Measurements from ENCODE around the gene COMMD10.
A peak's percentile ranks its signal among the peaks of the same experiment; 100 is the strongest.
"Not testable (repeated sequence)": the region's sequence is repeated elsewhere in the genome, so short reads cannot be mapped to it uniquely, and the experiment has no call there.

The COMMD10 gene

DNA sequence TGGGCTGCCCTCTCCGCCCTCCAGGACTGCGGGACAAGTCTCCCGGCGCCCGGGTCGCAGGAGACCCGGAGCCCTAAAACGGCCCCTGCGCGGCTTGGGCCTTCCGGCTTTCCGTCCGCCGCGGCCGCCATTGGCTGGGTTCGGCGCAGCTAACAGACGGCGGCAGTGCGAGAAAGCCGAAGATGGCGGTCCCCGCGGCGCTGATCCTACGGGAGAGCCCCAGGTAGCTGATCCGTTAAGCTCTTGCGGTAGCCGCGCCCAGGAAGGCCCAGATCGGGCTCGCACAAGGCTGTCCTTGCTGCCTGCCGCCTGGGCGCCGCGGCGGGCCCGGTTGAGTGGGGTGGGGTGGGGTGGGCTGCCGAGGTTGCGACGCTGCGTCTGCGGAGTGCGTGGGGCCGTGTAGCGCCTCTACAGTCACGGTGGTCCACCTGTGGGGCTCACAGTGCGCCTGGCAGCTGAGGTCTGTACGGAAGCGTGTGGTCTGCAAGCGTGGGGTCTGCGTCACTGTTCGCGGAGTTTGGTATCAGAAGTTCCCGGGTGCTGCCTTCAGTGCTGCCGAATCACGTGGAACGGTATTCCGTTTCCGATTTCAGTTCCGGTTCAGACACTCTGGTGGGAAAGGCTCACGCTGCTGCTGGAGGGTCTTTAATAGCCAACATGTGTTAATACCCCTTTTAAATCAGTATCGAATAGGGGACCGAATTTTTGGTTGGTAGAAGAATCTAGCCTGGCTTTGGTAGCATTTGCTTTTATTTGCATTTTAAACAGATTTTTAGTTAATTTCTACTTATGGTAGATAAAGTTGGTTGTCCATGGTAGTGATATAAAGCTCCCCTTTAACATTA is at the start of gene COMMD10:
Gene COMMD10, plus strand, starts transcription at position 155 of the 845 bp plus-strand sequence.
- peak; percentile 66 to 80 for DNase-seq

DNA sequence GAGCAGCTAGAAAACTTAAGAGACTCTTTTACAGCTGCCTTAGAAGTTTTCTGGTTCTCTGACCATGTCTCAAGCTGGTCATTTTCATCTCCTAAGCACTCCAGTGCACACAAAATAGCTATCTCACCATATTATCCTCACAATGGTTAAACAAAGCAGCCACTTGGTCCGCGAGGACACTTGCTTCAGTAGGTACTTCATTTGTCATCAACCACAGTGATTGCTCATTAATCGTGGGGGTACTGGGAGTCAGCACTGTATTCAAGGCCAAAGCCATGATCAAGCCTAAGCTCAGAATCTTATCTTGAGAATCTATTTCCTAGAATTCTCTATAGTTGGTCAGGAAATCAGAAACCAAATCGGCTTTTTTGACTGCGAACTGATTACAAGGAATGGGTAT is 49.7 kb upstream of the COMMD10 start:
- no peak for DNase-seq

DNA sequence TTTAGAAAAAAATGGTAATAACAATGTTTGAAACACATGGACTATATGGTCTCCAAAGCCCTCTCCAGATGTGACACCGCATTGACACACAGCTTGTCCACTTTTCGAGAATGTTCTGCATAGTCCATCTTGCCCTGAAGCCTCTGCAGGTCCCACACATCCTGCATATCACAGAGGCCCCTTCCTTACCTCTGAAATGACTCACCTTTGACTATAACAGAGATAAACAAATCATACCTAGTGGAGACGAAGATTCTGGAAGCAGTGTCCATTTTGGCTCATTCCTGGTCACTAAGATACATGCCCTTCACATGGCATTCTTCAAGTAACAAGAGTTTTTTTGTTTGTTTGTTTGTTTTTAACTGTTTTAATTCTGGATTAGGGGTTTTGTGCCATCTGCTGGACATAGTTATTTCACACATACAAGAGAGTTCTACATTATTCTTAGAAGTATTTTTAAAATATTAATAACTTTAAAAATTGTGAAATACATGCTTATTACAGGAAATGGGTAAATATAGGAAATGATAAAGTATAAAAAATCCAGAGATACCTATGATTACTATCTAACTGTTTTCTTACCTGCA is 47.5 kb upstream of the COMMD10 start:
- DNase-seq = no peak

DNA sequence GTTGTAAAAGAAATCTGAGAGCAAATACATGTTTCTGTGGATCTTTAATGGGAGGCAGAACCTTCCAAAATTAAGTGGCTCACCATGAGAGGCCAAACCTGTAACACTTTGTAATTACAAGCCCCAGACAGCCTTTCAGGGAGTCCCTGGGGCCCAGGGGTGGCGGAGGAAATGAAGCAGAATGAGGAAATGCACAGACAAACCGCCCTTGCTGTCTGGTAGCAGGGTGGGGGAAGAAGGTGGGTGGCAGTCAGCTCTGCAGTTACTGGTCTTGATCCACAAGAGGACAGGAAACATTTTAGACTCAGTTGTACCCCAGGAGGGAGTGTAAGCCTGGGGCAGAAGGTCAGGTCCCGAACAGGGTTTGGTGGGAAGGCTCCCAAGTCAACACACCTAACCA is 46.0 kb upstream of the COMMD10 start:
- DNase-seq = no peak

DNA sequence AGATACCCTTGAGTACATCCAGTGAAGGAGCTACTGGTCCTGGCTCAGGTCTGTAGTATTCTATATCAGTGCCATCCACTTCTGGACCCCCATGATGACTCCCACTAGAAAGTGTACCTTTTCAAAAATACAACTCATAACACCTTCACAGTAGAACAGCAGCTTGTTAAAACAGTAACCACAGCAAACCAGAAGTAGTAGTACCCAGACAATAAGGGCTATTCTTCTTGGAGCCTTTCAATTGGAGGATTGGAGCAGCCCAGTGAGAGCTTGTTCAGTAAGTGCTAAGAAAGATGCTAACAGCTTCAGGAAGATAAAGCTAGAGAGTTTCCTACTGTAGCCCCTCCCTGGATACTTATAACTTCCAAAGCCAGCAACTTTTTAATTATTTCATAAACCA is 42.5 kb upstream of the COMMD10 start:
- no peak for DNase-seq

DNA sequence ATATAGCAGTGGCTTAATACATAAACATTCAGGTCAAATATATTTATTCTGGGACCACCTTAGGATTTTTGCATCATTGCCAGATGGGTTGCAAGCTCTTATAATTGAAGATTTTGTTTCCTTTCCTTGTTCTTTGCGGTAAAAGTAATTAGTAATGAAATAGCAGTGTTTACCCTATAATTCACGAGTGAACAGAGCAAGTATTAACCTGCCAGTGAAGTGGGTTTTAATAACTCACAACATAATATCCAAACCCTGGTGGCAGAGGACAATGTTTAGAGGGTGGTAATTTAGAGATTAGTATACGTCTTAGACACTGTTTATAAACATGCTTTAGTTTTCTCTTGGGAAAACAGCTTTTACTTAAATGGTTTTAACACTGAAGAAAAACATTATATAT is 40.8 kb upstream of the COMMD10 start:
- no peak for DNase-seq

DNA sequence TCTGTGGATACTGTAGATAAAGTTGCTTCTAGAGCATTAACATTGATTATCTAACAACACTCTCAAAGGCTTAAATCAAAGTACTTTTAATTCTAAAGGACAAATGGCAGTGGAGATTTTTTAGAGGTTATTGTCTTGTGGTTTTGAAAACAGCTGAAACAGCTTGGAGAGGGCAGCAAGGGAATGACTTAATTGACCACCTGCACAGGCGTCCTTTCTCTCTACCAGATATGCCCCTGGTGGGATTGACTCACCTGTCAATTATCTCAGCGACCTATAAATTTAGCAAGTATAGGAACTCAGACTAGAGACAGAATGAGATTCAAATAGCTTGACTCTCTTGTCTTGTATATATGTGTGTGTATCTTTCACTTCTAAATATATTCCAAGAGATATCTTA is 39.0 kb upstream of the COMMD10 start:
- no peak for DNase-seq

DNA sequence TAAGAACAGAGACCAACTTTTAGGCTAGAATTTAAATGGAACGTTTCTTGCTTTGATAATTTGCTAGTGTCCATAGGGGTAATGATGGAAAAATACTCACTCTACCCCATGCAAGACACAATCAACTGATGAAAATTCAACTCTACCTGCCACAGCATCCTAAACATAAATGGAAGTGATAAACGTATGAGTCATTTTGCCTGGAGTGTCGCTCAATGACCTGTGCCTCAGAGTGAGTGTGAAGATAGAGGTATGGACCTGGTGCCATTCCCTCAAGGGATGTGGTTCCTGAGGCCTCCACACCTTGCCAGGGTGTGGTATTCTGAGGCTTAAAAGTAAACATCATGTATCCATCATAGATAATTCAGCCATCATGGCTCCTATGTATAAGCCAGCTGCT is 38.6 kb upstream of the COMMD10 start:
- no peak for DNase-seq

DNA sequence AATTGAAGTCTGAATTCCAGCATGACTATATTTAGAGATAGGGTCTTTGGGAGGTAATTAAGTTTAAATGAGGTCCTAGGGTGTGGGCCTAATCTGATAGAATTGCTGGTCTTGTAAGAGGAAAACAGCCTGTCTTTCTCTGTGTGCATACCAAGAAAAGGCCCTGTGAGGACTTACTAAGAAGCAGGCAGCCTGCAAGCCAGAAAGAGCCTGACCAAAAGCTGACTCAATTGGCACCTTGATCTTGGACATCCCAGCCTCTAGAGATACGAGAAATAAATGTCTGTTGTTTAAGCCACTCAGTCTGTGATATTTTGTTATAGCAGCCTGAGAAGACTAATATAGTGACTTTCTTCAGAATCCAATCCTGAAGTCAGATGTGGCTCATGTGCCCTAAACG is 38.0 kb upstream of the COMMD10 start:
- no peak for DNase-seq

DNA sequence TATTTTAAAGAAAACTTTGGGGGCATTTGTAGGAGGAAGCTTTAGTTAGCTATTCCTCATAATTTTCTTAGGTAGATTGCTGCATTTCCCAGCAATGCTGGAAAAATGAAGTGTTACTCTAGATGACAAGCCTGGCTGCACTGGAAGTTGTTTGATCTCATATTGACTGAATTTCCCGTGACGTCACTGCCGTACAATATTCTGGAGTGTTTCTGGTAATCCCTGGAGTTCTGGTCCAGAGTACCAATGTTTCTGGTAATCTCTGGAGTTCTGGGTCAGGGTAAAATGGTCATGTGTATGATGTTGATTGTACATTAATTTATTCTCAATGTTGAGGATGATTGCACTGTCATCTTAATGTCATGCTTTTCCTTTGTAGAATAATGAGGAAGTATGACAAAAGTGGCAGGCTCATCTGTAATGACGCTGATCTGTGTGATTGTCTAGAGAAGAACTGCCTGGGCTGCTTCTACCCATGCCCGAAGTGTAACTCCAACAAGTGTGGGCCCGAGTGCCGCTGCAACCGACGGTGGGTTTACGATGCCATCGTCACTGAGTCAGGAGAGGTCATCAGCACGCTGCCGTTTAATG is 26.4 kb upstream of the COMMD10 start:
- no peak for DNase-seq

DNA sequence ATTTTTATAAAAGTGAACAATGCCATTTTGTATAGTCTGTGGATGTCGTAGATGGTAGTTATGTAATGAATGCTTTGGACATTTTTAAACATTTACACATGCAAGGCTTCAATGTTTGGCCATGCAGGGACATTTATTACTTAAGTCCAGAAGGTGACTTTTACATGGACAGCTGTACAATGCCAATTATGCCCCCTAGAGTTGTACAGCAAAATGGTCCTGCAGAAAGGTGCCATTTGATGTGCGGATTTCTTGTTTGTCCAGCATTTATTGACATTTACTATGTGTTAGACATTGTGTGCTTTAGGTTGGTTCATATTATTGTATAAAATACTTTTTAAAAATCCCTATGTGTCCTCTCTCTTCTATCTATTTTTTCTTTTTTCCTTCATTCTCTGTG is 22.5 kb upstream of the COMMD10 start:
- no peak for DNase-seq

DNA sequence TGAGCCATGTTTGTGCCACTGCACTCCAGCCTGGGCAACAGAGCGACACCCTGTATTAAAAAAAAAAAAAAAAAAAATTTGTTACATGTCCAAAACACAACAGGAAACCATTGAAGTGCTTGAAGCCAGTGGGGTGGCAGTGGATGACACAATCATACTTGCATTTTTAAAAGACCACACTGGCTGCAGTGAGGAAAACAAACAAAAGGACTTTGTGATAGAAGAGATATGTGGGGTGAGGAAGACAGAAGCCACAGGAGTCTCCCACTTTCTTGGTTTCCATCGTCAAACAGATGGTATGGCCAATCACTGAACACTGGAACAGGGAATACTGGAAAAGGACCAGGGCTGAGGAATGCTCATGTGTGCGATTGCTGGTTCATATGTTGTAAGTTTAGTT is 20.9 kb upstream of the COMMD10 start:
- no peak for DNase-seq

DNA sequence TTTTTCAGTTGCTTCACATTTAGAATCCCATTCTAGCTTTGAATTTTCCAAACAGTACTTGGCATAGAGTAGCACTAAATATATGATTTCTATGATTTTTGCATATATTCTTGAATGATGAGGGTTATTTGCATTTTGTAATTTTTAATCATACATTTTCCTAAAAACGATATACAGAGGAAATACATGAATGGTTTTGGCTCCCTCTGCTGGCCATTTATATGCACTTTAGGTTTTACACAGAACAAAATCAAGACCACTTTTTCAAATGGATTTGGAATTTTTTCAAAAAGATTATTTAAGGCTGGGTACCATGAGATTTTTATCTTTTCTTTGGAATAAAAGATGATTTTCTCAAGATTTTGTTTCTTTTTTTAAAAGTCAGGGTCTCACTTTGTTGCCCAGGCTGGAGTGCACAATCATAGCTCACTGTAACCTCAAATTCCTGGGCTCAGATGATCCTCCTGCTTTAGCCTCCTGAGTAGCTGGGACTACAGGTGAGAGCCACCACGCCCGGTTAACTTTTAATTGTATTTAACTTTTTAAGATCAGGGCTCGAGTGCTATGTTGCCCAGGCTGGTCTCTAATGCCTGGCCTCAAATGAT is 16.7 kb upstream of the COMMD10 start:
- peak; percentile 4 to 10 for DNase-seq

DNA sequence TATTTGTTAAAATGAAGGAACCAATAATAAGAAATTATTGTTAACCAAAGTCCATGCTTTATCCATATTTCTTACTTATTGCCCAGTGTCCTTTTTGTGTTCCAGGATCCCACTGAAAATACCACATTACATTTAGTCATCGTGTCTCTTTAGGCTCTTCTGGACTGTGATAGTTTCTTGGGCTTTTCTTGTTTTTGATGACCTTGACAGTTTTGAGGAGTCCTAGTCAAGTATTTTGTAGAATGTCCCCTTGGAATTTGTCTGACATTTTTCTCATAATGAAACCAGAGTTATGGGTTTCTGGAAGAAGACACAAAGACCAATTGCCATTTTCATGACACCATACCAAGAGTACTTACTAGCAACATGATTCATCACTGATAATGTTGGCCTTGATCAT is 13.6 kb upstream of the COMMD10 start:
- no peak for DNase-seq

DNA sequence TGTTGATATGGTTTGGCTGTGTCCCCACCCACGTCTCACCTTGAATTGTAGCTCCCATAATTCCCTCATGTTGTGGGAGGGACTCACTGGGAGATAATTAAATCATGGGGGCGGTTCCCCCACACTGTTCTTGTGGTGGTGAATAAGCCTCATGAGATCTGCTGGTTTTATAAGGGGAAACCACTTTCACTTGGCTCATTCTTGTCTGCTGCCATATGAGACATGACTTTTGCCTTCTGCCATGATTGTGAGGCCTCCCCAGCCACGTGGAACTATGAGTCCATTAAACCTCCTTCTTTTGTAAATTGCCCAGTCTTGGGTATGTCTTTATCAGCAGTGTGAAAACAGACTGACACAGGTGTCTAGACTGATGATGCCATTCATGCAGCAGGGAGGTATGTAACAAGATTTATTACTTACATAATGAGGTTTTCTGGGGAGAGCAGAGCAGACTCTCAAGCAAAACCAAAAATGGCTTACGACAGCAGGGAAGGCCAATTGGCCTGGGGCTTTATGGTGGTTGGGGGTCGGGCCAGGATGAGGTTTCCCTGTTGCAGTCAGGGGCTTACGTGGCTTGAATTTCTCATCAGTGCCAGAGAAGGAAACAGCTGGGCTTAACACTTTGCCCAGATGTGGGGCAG is 9.5 kb upstream of the COMMD10 start:
- DNase-seq = no peak

DNA sequence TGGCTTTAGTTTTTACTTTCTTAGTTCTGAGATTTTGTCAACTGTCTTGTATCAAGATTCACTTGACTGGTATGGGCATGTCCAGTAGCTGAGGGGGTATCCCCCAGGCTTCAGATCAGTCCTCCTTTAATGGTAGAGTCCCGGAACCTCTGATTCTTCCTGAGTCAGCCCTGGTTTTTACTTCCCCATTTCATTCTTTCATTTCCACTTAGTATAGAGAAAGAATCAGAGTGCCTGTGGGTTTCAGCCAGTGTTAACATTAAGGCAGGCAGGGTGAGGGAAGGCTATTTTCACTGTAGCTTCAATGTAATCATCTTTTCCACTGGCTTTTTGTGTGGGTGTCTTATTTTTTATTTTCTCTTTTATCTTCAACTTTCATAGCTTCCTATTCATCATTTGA is 8.3 kb upstream of the COMMD10 start:
- no peak for DNase-seq

DNA sequence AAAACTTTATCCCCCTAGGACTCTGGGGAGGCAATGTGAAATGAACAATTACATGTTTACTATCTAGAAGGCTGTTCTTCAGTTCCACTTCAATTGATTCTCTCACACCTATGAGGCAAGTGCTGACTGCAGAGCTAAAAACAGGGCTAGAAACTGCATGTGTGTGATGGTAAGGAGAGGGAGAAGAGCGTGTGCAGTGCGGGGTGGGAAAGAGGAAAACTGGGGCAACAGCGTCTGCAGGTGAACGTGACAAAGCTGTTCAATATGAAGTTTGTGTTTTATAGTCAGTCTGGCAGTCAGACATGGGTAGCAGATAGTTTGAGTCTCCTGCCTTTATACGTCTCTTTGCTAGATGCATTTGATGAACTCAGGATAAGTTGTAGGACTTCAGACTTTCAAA is 6.6 kb upstream of the COMMD10 start:
- DNase-seq = no peak

DNA sequence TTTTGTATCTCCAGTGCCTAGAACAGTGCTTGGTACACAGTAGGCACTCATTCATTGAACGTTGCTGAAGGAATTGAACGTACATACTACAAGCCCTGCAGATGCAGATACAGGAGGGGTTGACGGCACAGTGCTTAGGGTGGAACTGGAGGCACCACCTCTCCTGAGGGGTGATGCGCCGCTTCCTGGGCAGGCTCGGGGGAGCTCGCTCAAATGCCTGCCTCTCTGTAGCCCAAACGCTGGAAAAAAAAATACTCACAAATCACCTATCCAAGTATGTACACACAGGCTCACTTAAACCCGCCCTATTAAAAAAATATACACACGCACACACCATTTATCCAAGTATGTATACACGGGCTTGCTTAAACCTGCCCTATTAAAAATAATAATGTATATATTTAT is 536 bp upstream of the COMMD10 start:
- peak in 1 of 2 experiments; percentile 10 for DNase-seq

DNA sequence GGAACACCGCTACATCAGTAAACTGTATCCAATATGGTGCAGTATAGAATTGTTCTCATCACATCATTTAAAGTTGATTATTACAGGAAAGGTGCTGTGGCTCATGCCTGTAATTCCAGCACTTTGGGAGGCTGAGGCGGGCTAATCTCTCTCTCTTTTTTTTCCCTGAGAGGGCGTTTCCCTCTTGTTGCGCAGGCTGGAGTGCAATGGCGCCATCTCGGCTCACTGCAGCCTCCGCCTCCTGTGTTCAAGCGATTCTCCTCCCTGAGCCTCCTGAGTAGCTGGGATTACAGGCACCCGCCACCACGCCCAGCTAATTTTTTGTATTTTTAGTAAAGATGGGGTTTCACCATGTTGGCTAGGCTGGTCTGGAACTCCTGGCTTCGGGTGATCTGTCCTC is 1.5 kb downstream of the COMMD10 start:
- not testable (repeated sequence) for DNase-seq

DNA sequence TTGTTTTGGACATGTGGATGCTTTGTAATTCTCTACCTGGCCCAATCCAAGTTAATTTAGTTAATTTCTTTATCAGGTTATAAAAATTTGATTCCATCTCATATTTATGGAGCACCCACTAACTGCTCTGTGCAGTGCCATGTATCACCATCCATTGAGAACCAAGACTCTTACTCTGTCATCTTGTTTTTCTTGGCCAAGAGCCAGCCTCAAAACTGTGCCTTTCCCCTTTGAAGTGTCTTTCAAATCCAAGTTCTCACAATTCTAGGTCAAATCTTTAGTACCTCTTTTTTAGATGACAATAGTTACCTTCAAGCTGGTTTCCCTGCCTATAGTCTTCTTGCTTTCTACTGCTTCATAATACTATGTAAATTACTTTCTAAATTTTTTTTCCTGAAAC is 3.2 kb downstream of the COMMD10 start:
- DNase-seq = no peak

DNA sequence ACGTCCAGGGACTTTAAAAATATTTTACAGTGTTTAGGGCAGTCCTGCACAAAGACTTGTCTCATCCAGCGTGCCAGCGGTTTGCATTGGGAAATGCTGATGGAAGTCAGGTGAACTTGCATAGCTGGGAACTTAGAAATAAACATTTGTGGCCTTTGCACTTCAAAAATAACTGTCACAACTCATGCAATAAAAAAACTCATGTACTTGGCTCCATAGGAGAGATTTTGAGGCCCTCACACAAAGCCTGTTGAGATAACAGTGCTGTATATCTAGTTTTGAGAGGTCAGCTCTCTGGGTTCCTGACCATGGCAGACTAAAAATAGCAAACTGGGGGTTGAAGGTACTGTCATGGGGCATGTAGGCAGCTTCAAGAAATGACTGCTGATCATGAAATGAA is 5.5 kb downstream of the COMMD10 start:
- DNase-seq = no peak

DNA sequence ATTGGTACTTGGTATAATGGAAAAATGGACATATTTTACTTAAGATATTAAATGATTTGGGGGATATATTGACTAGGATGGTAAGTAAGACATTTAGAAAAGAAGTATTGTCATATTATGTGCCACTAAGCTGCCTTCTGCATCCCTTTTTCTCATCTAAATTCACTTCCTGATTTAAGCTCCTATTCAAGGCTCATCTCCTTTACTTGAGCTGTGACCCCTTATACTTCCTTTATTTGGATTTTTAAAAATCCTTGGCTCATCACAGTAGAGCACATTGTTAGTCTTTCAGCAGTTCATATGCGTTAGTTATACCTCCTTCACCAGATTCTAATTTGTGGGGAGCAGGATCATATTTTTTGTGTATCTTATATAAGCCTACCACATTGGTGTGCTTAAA is 6.6 kb downstream of the COMMD10 start:
- no peak for DNase-seq

DNA sequence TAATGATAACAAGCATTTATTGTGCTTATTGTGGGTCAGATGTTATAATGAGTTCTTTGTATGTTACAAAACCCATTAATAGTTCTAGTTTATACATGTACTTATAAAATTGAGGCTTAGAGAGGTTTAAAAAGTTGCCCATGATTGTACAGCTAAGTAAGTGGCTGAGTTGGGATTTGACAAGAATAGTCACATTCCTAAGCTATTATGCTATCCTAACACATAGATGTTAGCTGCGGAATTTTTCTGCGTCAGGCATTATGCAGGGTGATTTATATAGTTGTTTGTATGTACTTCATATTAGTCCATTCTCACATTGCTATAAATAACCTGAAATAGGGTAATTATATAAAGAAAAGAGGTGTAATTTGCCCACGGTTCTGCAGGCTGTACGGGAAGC is 12.5 kb downstream of the COMMD10 start:
- DNase-seq = no peak

DNA sequence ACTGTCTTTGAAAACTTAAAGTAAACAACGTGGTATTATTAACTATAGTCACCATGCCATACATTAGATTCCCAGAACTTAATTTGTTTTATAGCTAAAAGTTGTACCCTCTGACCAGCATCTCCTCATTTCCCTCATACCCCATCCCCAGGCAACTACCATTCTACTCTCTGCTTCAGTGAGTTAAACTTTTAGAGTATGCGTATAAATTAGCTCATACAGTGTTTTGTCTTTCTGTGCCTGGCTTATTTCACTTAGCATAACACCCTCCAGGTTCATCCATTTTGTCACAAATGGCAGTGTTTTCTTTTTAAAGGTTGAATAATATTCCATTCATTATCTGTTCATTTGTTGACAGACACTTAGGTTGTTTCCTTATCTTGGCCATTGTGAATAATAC is 14.2 kb downstream of the COMMD10 start:
- no peak for DNase-seq
